Mesothelial cell of epicardium (in vitro differentiated cells): ENCODE measurements around the gene PGF. TPM values are rescaled to one million over a fixed set of nuclear protein-coding genes. Genes with fewer than 3 reads are reported as not detected.
"Not testable (repeated sequence)": the region's sequence is repeated elsewhere in the genome, so short reads cannot be mapped to it uniquely, and the experiment has no call there.

Source experiments
- DNase-seq, 2 experiments: peaks; one replicate each; pipeline ENCODE4 v3.0.0; 2021; ENCODE audit warnings: low spot score in 2 of 2; ENCODE audit not compliant: unreplicated experiment in 2 of 2
- H3K27ac Mint-ChIP-seq: 2 replicates; pipeline ENCODE4 v1.8.0; 2021; ENCODE audit warnings: mixed read lengths
- H3K27me3 Mint-ChIP-seq: 2 replicates; pipeline ENCODE4 v1.8.0; 2021; ENCODE audit warnings: low read depth, mixed read lengths
- H3K36me3 Mint-ChIP-seq: 2 replicates; pipeline ENCODE4 v1.8.0; 2021; ENCODE audit warnings: mixed read lengths
- H3K4me1 Mint-ChIP-seq: 2 replicates; pipeline ENCODE4 v1.8.0; 2021; ENCODE audit warnings: mixed read lengths
- H3K4me3 Mint-ChIP-seq: 2 replicates; pipeline ENCODE4 v1.8.0; 2021; ENCODE audit warnings: mild to moderate bottlenecking, moderate library complexity, mixed read lengths
- H3K9me3 Mint-ChIP-seq: 2 replicates; pipeline ENCODE4 v1.8.0; 2021; ENCODE audit warnings: mixed read lengths
- CTCF ChIP-seq: fragments of 200-600 bp; sonication (generic); IDR thresholded peaks from one replicate; pipeline ENCODE4 v1.5.0; 2021; ENCODE audit warnings: antibody characterized with exemption; ENCODE audit not compliant: unreplicated experiment
- total RNA-seq: library from RNA; stranded (reverse); gene quantifications from 3 replicates; pipeline ENCODE4 v1.2.1, GENCODE V29; 2021

Gene PGF
- total RNA-seq, 1 donor from 2014 or later: 9.6 TPM

- Mint-ChIP-seq H3K36me3 (no peaks in the 10 kb centered on the region), H3K4me1 (peaks cover 5% of the 10 kb centered on the region), H3K27ac (no peak overlapping the region), H3K27me3 (peaks cover 5% of the 10 kb centered on the region), H3K9me3 (no peaks in the 10 kb centered on the region), H3K4me3 (no peak overlapping the region)
- no peak for TF ChIP-seq CTCF
- no peak for DNase-seq
Observed at GRCh38 chr14:74934476-74935359, 20.7 kb downstream of the PGF start.

- H3K36me3 Mint-ChIP-seq: no peaks in the 10 kb centered on the region
- H3K4me3 Mint-ChIP-seq: no peak overlapping the region
- H3K9me3 Mint-ChIP-seq: no peaks in the 10 kb centered on the region
- H3K4me1 Mint-ChIP-seq: peaks cover 5% of the 10 kb centered on the region
- TF ChIP-seq CTCF: no peak
- DNase-seq: no peak
- H3K27ac Mint-ChIP-seq: no peak overlapping the region
- peaks cover 7% of the 10 kb centered on the region for H3K27me3 Mint-ChIP-seq
Observed at GRCh38 chr14:74934041-74934440, 21.4 kb downstream of the PGF start.

DNA sequence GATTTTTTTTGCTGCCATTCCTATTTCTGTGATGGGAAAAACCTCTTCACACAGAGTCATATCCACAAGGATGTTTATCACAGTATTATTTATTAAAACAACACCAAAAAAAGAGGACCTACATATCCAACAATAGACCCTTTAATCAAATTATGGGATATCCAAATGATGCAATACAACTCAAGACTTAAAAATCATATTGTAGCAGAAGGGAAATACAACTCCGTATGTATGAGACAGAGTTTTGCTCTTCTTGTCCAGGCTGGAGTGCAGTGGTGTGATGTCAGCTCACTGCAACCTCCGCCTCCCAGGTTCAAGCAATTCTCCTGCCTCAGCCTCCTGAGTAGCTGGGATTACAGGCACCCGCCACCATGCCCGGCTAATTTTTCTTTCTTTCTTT lies 22.5 kb downstream of the PGF start:
- H3K9me3 Mint-ChIP-seq, H3K4me3 Mint-ChIP-seq, H3K4me1 Mint-ChIP-seq, DNase-seq, H3K36me3 Mint-ChIP-seq, H3K27me3 Mint-ChIP-seq, H3K27ac Mint-ChIP-seq: not testable (repeated sequence)

DNA sequence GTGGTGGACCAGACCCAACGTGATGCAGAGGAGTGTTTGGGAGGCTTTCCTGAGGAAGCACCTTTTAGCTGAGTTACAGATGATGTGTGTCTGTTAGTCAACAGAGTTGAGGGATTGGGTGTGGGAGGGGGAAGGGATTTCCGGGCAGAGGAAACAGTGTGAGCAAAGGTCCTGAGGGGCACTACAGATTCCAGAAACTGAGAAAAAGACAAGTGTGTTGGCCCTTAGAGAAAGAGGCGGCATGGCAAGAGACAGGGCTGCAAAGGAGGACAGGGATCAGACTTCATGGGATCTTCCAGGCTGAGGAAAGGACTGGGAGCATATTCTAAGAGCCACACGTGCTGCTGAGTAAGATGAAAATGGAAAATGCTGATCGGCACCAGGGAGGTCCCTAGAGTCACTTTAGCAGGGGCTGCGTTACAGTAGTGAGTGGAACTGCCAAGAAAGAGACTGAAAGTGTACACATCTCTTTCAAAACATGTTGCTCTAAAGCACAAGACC lies 22.9 kb downstream of the PGF start:
- H3K27ac Mint-ChIP-seq: no peak overlapping the region

GRCh38 chr14:74931744-74932143 lies 23.7 kb downstream of the PGF start:
- not testable (repeated sequence) for H3K4me1 Mint-ChIP-seq, DNase-seq, H3K36me3 Mint-ChIP-seq, H3K27ac Mint-ChIP-seq, H3K4me3 Mint-ChIP-seq, H3K9me3 Mint-ChIP-seq
- peaks cover 15% of the 10 kb centered on the region for H3K27me3 Mint-ChIP-seq

More for the DNA sequence above, 22.9 kb downstream of the PGF start:
- DNase-seq: no peak
- Mint-ChIP-seq H3K27me3 (peaks cover 8% of the 10 kb centered on the region), H3K4me1 (peaks cover 5% of the 10 kb centered on the region), H3K9me3 (no peaks in the 10 kb centered on the region), H3K4me3 (no peak overlapping the region), H3K36me3 (no peaks in the 10 kb centered on the region)
- no peak for TF ChIP-seq CTCF

- DNase-seq: no peak
- no peak overlapping the region for H3K27ac Mint-ChIP-seq
- H3K9me3 Mint-ChIP-seq: no peaks in the 10 kb centered on the region
- H3K4me3 Mint-ChIP-seq: no peak overlapping the region
- TF ChIP-seq CTCF: no peak
- H3K27me3 Mint-ChIP-seq: peaks cover 32% of the 10 kb centered on the region
- no peaks in the 10 kb centered on the region for H3K4me1 Mint-ChIP-seq
- H3K36me3 Mint-ChIP-seq: no peaks in the 10 kb centered on the region
Observed at GRCh38 chr14:74929242-74929641, 26.2 kb downstream of the PGF start.
